GM12891 (cell line): ENCODE measurements around the gene AMD1.
"Not testable (repeated sequence)": the region's sequence is repeated elsewhere in the genome, so short reads cannot be mapped to it uniquely, and the experiment has no call there.

Experiments
- PAX5 ChIP-seq: IDR thresholded peaks from 2 replicates; pipeline ENCODE4 v1.6.1; 2011; ENCODE audit warnings: low read length, moderate library complexity, mild to moderate bottlenecking; ENCODE audit not compliant: insufficient read depth, severe bottlenecking
- POLR2A ChIP-seq: IDR thresholded peaks from 2 replicates; pipeline ENCODE4 v1.6.1; 2011; ENCODE audit warnings: low read depth, low read length, control low read depth
- POLR2AphosphoS5 ChIP-seq: IDR thresholded peaks from 2 replicates; pipeline ENCODE4 v1.6.1; 2011; ENCODE audit warnings: low read depth, low read length, control low read depth
- POU2F2 ChIP-seq: IDR thresholded peaks from 2 replicates; pipeline ENCODE4 v1.6.1; 2011; ENCODE audit warnings: low read depth, mild to moderate bottlenecking, control low read depth, low read length, moderate library complexity
- SPI1 ChIP-seq: IDR thresholded peaks from 2 replicates; pipeline ENCODE4 v1.6.1; 2011; ENCODE audit warnings: low read depth, low read length, control low read depth
- TAF1 ChIP-seq: IDR thresholded peaks from 2 replicates; pipeline ENCODE4 v1.6.1; 2011; ENCODE audit warnings: low read depth, low read length, control low read depth

DNA sequence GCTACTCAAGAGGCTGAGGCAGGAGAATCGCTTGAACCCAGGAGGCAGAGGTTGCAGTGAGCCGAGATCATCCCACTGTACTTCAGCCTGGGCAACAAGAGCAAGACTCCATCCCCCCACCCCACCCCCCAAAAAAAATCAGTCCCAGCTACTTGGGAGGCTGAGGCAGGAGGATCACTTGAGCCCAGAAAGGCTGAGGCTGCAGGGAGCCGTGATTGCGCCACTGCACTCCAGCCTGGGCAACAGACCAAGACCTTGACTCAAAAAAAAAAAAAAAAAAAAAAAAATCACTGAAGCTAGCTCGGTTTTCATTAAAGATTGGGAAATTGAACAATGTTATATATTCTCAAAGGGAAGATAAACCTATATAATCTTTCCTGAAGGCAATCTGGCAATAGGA lies 38.8 kb upstream of the AMD1 start:
- TF ChIP-seq POLR2A, TAF1, POLR2AphosphoS5, SPI1, POU2F2, PAX5: not testable (repeated sequence)
